ENCODE data around the gene URB1. TPM values are rescaled to one million over a fixed set of nuclear protein-coding genes. Genes with fewer than 3 reads are reported as not detected.
"Not testable (repeated sequence)": the region's sequence is repeated elsewhere in the genome, so short reads cannot be mapped to it uniquely, and the experiment has no call there.

The URB1 gene
- total and polyA plus RNA-seq, 2 experiments from 2014 or later: 3.4 to 10.1 TPM

- H3K79me2 ChIP-seq: peaks cover 17% of the 10 kb centered on the region
- H3K4me3 ChIP-seq: peak overlapping the region; percentile 51
- peak overlapping the region; percentile 92 for H3K4me2 ChIP-seq
- H4K20me1 ChIP-seq (ENCODE audit: insufficient read depth, poor library complexity, severe bottlenecking): no peaks in the 10 kb centered on the region
- H3K27me3 ChIP-seq: no peaks in the 10 kb centered on the region
- H2AFZ ChIP-seq: peak overlapping the region; percentile 60
- peak; percentile 19 for DNase-seq (ENCODE audit: low spot score)
- no peaks in the 10 kb centered on the region for H3K9me2 ChIP-seq (replicated peaks; ENCODE audit: insufficient read depth)
- H3K4me1 ChIP-seq (ENCODE audit: insufficient read depth): peaks cover 12% of the 10 kb centered on the region
- 6% methylated on average over 9 of the region's 9 CpGs for WGBS (ENCODE audit: low lambda C conversion rate, missing lambda C conversion rate)
- no peaks in the 10 kb centered on the region for H3K9me3 ChIP-seq (ENCODE audit: low read depth)
- H3K36me3 ChIP-seq (replicated peaks; ENCODE audit: insufficient read depth, low read depth): no peaks in the 10 kb centered on the region
- TF ChIP-seq EZH2 (IDR thresholded peaks at IDR 0.05; ENCODE audit: borderline replicate concordance): no peak
- TF ChIP-seq EZH2phosphoT487 (IDR thresholded peaks at IDR 0.05; ENCODE audit: low read depth, severe bottlenecking, unreplicated experiment): no peak
- TF ChIP-seq, protein P1, sequence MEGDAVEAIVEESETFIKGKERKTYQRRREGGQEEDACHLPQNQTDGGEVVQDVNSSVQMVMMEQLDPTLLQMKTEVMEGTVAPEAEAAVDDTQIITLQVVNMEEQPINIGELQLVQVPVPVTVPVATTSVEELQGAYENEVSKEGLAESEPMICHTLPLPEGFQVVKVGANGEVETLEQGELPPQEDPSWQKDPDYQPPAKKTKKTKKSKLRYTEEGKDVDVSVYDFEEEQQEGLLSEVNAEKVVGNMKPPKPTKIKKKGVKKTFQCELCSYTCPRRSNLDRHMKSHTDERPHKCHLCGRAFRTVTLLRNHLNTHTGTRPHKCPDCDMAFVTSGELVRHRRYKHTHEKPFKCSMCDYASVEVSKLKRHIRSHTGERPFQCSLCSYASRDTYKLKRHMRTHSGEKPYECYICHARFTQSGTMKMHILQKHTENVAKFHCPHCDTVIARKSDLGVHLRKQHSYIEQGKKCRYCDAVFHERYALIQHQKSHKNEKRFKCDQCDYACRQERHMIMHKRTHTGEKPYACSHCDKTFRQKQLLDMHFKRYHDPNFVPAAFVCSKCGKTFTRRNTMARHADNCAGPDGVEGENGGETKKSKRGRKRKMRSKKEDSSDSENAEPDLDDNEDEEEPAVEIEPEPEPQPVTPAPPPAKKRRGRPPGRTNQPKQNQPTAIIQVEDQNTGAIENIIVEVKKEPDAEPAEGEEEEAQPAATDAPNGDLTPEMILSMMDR (IDR thresholded peaks at IDR 0.05; ENCODE audit: poor library complexity): no peak
- no peak overlapping the region for H3K27ac ChIP-seq
Measured at GRCh38 chr21:32278103-32278502, 114.7 kb downstream of the URB1 start.

GRCh38 chr21:32276671-32277070 is 116.1 kb downstream of the URB1 start:
- Histone ChIP-seq H4K20me1 (ENCODE audit: insufficient read depth, poor library complexity, severe bottlenecking) (no peaks in the 10 kb centered on the region), H3K4me1 (ENCODE audit: insufficient read depth) (peaks cover 12% of the 10 kb centered on the region), H3K27ac (no peak overlapping the region), H3K27me3 (no peaks in the 10 kb centered on the region), H3K4me3 (no peak overlapping the region), H3K4me2 (no peak overlapping the region), H3K9me3 (ENCODE audit: low read depth) (no peaks in the 10 kb centered on the region), H2AFZ (no peak overlapping the region), H3K9me2 (replicated peaks; ENCODE audit: insufficient read depth) (no peaks in the 10 kb centered on the region), H3K79me2 (peaks cover 17% of the 10 kb centered on the region), H3K36me3 (replicated peaks; ENCODE audit: insufficient read depth, low read depth) (no peaks in the 10 kb centered on the region)
- WGBS (ENCODE audit: low lambda C conversion rate, missing lambda C conversion rate): 88% methylated on average over 4 of the region's 4 CpGs
- TF ChIP-seq, protein P1 (IDR thresholded peaks at IDR 0.05; ENCODE audit: poor library complexity): no peak
- TF ChIP-seq EZH2 (IDR thresholded peaks at IDR 0.05; ENCODE audit: borderline replicate concordance) (no peak), EZH2phosphoT487 (IDR thresholded peaks at IDR 0.05; ENCODE audit: low read depth, severe bottlenecking, unreplicated experiment) (no peak)
- DNase-seq (ENCODE audit: low spot score): no peak

DNA sequence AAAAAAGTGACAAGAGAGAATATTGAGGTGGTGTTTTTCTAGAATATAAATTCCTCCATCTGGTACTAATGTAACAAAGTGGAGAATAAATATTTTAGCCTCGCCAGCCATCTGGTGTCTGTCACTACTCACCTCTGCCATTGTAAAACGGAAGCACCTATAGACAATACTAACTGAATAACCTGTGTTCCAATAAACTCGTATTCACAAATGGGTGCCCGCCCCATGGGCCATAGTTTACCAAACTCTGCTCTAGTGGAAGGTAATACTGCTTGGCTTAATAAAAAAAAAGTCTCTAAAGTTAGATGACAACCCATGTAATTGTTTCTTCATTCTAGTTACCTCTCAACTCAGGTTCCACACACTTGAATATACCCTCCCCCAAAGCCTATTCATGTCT is 122.1 kb downstream of the URB1 start:
- 64% methylated on average over 4 of the region's 4 CpGs for WGBS (ENCODE audit: low lambda C conversion rate, missing lambda C conversion rate)
- Histone ChIP-seq H3K4me3 (no peak overlapping the region), H3K9me3 (ENCODE audit: low read depth) (no peaks in the 10 kb centered on the region)

GRCh38 chr21:32265321-32265720 is 127.5 kb downstream of the URB1 start:
- H3K27ac ChIP-seq; H3K4me2 ChIP-seq; H3K9me3 ChIP-seq (ENCODE audit: low read depth); H3K27me3 ChIP-seq; H3K4me1 ChIP-seq (ENCODE audit: insufficient read depth); H3K9me2 ChIP-seq (replicated peaks; ENCODE audit: insufficient read depth); DNase-seq (ENCODE audit: low spot score); H3K79me2 ChIP-seq; H3K4me3 ChIP-seq; H2AFZ ChIP-seq; H4K20me1 ChIP-seq (ENCODE audit: insufficient read depth, poor library complexity, severe bottlenecking); H3K36me3 ChIP-seq (replicated peaks; ENCODE audit: insufficient read depth, low read depth): not testable (repeated sequence)
- 92% methylated on average over 18 of the region's 23 CpGs for WGBS (ENCODE audit: low lambda C conversion rate, missing lambda C conversion rate)

More for the DNA sequence above, 122.1 kb downstream of the URB1 start:
- DNase-seq (ENCODE audit: low spot score): no peak
- Histone ChIP-seq H3K27ac (no peak overlapping the region), H3K9me2 (replicated peaks; ENCODE audit: insufficient read depth) (no peaks in the 10 kb centered on the region), H3K27me3 (no peaks in the 10 kb centered on the region), H3K36me3 (replicated peaks; ENCODE audit: insufficient read depth, low read depth) (no peaks in the 10 kb centered on the region), H3K4me1 (ENCODE audit: insufficient read depth) (no peaks in the 10 kb centered on the region), H2AFZ (no peak overlapping the region), H3K79me2 (no peaks in the 10 kb centered on the region), H3K4me2 (no peak overlapping the region), H4K20me1 (ENCODE audit: insufficient read depth, poor library complexity, severe bottlenecking) (no peaks in the 10 kb centered on the region)
- TF ChIP-seq EZH2phosphoT487 (IDR thresholded peaks at IDR 0.05; ENCODE audit: low read depth, severe bottlenecking, unreplicated experiment) (no peak), EZH2 (IDR thresholded peaks at IDR 0.05; ENCODE audit: borderline replicate concordance) (no peak)
- TF ChIP-seq, protein P1 (IDR thresholded peaks at IDR 0.05; ENCODE audit: poor library complexity): no peak

All from hepatocyte (in vitro differentiated cells).